Activated CD8-positive, alpha-beta T cell treated with anti-CD3 and anti-CD28 coated beads for 36 hours (primary cell): ENCODE measurements around the gene INHBE. TPM values are rescaled to one million over a fixed set of nuclear protein-coding genes. Genes with fewer than 3 reads are reported as not detected.
"Not testable (repeated sequence)": the region's sequence is repeated elsewhere in the genome, so short reads cannot be mapped to it uniquely, and the experiment has no call there.

ENCODE experiments used
- ATAC-seq: fragments of 200-7000 bp; cut with Tn5 transposase; one replicate; pipeline ENCODE4 v1.10.0; 2021; ENCODE audit warnings: mild to moderate bottlenecking, moderate library complexity
- CTCF ChIA-PET: fragments of 350-600 bp; sonication (Branson Sonifier 250); formaldehyde crosslinking; loops from one replicate; lab custom pipeline; 2021; ENCODE audit warnings: antibody characterized with exemption; lab: Charles Lee
- POLR2A ChIA-PET: fragments of 350-600 bp; sonication (Branson Sonifier 250); formaldehyde crosslinking; loops from one replicate; lab custom pipeline; 2021; ENCODE audit warnings: antibody characterized with exemption; lab: Charles Lee
- DNase-seq: peaks from one replicate; pipeline ENCODE4 v3.0.0-alpha.2; 2020
- H3K27ac Mint-ChIP-seq: one replicate; pipeline ENCODE4 v1.8.0; 2021; ENCODE audit warnings: mild to moderate bottlenecking, mixed read lengths
- H3K27me3 Mint-ChIP-seq: one replicate; pipeline ENCODE4 v1.8.0; 2021; ENCODE audit warnings: mixed read lengths
- H3K36me3 Mint-ChIP-seq: one replicate; pipeline ENCODE4 v1.8.0; 2021; ENCODE audit warnings: low read depth, mixed read lengths
- H3K4me1 Mint-ChIP-seq: one replicate; pipeline ENCODE4 v1.8.0; 2021; ENCODE audit warnings: low read depth, mixed read lengths
- H3K4me3 Mint-ChIP-seq: one replicate; pipeline ENCODE4 v1.8.0; 2021; ENCODE audit warnings: mild to moderate bottlenecking, moderate library complexity, mixed read lengths
- H3K9me3 Mint-ChIP-seq: one replicate; pipeline ENCODE4 v1.8.0; 2021; ENCODE audit warnings: mixed read lengths
- CTCF ChIP-seq: fragments of 200-600 bp; IDR thresholded peaks from one replicate; pipeline ENCODE4 v1.8.0; 2022; ENCODE audit warnings: antibody characterized with exemption, mild to moderate bottlenecking
- intact Hi-C: fragments of 100-400 bp; cut with micrococcal nuclease; formaldehyde crosslinking; loops from one replicate; pipeline ENCODE4 v1.10.0; 2022
- total RNA-seq, 2 experiments: library from RNA; stranded (reverse); gene quantifications; one replicate each; pipeline ENCODE4 v1.2.3, GENCODE V29; 2021

The INHBE gene
- total RNA-seq, 2 experiments from 2014 or later = 1.7 to 2.3 TPM

GRCh38 chr12:57438400-57438799, 16.7 kb upstream of the INHBE start:
- H3K4me3 Mint-ChIP-seq = no peak overlapping the region
- TF ChIP-seq CTCF = no peak
- peaks cover 3% of the 10 kb centered on the region for H3K36me3 Mint-ChIP-seq
- H3K27me3 Mint-ChIP-seq = peaks cover 3% of the 10 kb centered on the region
- H3K9me3 Mint-ChIP-seq = no peaks in the 10 kb centered on the region
- intact Hi-C loops = no loop called here
- DNase-seq = no peak
- ATAC-seq = no peak
- H3K27ac Mint-ChIP-seq = no peak overlapping the region
- ChIA-PET POLR2A (no interaction called here), CTCF (interaction anchor here (1.0 kb wide), 2 partner anchors 14 to 17 kb away, joined by 3 to 4 read pairs; no protein-coding TSS in a partner anchor)
- peaks cover 5% of the 10 kb centered on the region for H3K4me1 Mint-ChIP-seq

- DNase-seq (no peak), ATAC-seq (no peak)
- POLR2A ChIA-PET = interaction anchor here (1.0 kb wide), 1 partner anchor 175 kb away, joined by 3 read pairs; no protein-coding TSS in a partner anchor
- Mint-ChIP-seq H3K9me3 (no peaks in the 10 kb centered on the region), H3K27ac (no peak overlapping the region), H3K4me1 (peaks cover 5% of the 10 kb centered on the region), H3K36me3 (peaks cover 3% of the 10 kb centered on the region), H3K27me3 (peaks cover 3% of the 10 kb centered on the region), H3K4me3 (no peak overlapping the region)
- CTCF ChIA-PET = interaction anchor here (1.8 to 2.6 kb wide), 2 partner anchors 14 to 16 kb away, joined by 11 read pairs; partner anchors contain the start of gene INHBE
- intact Hi-C loops = no loop called here
- TF ChIP-seq CTCF = no peak
These were observed 15.3 kb upstream of the INHBE start for GRCh38 chr12:57439762-57440266.

GRCh38 chr12:57441393-57441792, 13.7 kb upstream of the INHBE start:
- DNase-seq, H3K27ac Mint-ChIP-seq, H3K27me3 Mint-ChIP-seq, H3K4me3 Mint-ChIP-seq, H3K4me1 Mint-ChIP-seq, H3K9me3 Mint-ChIP-seq, ATAC-seq, POLR2A ChIA-PET, H3K36me3 Mint-ChIP-seq, intact Hi-C loops: not testable (repeated sequence)
- CTCF ChIA-PET = interaction anchor here (2.6 kb wide), 1 partner anchor 12 kb away, joined by 11 read pairs; no protein-coding TSS in a partner anchor

- Mint-ChIP-seq H3K4me3 (no peak overlapping the region), H3K27ac (no peak overlapping the region), H3K36me3 (peaks cover 3% of the 10 kb centered on the region), H3K9me3 (no peaks in the 10 kb centered on the region), H3K4me1 (no peaks in the 10 kb centered on the region), H3K27me3 (peaks cover 3% of the 10 kb centered on the region)
- no peak for TF ChIP-seq CTCF
- DNase-seq (no peak), ATAC-seq (no peak)
- ChIA-PET CTCF (interaction anchor here (0.9 to 2.6 kb wide), 3 partner anchors 12 to 17 kb away, joined by 3 to 11 read pairs (median 3); no protein-coding TSS in a partner anchor), POLR2A (interaction anchor here (0.6 kb wide), 1 partner anchor 17 kb away, joined by 3 read pairs; no protein-coding TSS in a partner anchor)
- intact Hi-C loops = no loop called here
These were observed 13.2 kb upstream of the INHBE start for GRCh38 chr12:57441846-57442427.

GRCh38 chr12:57444337-57444736, 10.8 kb upstream of the INHBE start:
- H3K4me3 Mint-ChIP-seq, H3K9me3 Mint-ChIP-seq, H3K27me3 Mint-ChIP-seq, intact Hi-C loops, H3K36me3 Mint-ChIP-seq, DNase-seq, ATAC-seq, H3K4me1 Mint-ChIP-seq, H3K27ac Mint-ChIP-seq: not testable (repeated sequence)
- ChIA-PET POLR2A (interaction anchor here (1.2 kb wide), 1 partner anchor 8 kb away, joined by 3 read pairs; no protein-coding TSS in a partner anchor), CTCF (interaction anchor here (0.9 to 4.3 kb wide), 4 partner anchors 8 to 14 kb away, joined by 4 to 26 read pairs (median 10); partner anchors contain the start of genes INHBC and INHBE)

- ATAC-seq = no peak
- no peak overlapping the region for H3K27ac Mint-ChIP-seq
These were observed 10.4 kb upstream of the INHBE start for GRCh38 chr12:57444744-57445143.

More at GRCh38 chr12:57444744-57445143, 10.4 kb upstream of the INHBE start:
- no peak overlapping the region for H3K4me3 Mint-ChIP-seq
- intact Hi-C loops = no loop called here
- no peaks in the 10 kb centered on the region for H3K9me3 Mint-ChIP-seq
- ChIA-PET CTCF (interaction anchor here (0.9 to 4.3 kb wide), 4 partner anchors 8 to 14 kb away, joined by 4 to 26 read pairs (median 10); partner anchors contain the start of genes INHBC and INHBE), POLR2A (interaction anchor here (1.2 kb wide), 1 partner anchor 8 kb away, joined by 3 read pairs; no protein-coding TSS in a partner anchor)
- TF ChIP-seq CTCF = no peak
- no peaks in the 10 kb centered on the region for H3K4me1 Mint-ChIP-seq
- peaks cover 3% of the 10 kb centered on the region for H3K36me3 Mint-ChIP-seq
- H3K27me3 Mint-ChIP-seq = peaks cover 3% of the 10 kb centered on the region
- no peak for DNase-seq
